IMR-90 (cell line): ENCODE data around the gene TMEM263. TPM values are rescaled to one million over a fixed set of nuclear protein-coding genes. Genes with fewer than 3 reads are reported as not detected.

Source experiments
- ATAC-seq: fragments of 200-7000 bp; cut with Tn5 transposase; 2 replicates; pipeline ENCODE4 v1.9.1; 2020; ENCODE audit warnings: low read depth, mild to moderate bottlenecking, moderate library complexity
- BruUV-seq: library from RNA; stranded (reverse); fragments of 400-500 nt; replicated peaks from 2 replicates; lab custom pipeline; 2021; lab: Mats Ljungman, UMichigan
- CTCF ChIA-PET: fragments of 300-600 bp; formaldehyde crosslinking; extraction: SDS; loops from one replicate; lab custom pipeline; 2021; ENCODE audit warnings: antibody characterized with exemption; lab: Yijun Ruan, JAX
- POLR2A ChIA-PET: fragments of 300-600 bp; sonication (Branson Sonifier 250); formaldehyde crosslinking; loops from one replicate; lab custom pipeline; 2022; ENCODE audit warnings: antibody characterized with exemption; ENCODE audit not compliant: unreplicated experiment; lab: Charles Lee
- DNase-seq: peaks from one replicate; pipeline ENCODE4 v3.0.0; 2013
- H2AFZ ChIP-seq: replicated peaks from 2 replicates; pipeline ENCODE3; 2013; ENCODE audit warnings: low read length, mild to moderate bottlenecking; ENCODE audit not compliant: poor library complexity
- H2AK5ac ChIP-seq: 2 replicates; pipeline ENCODE4 v1.6.1; 2013; ENCODE audit warnings: low read depth, low read length, inconsistent platforms
- H2AK9ac ChIP-seq: replicated peaks from 2 replicates; pipeline ENCODE3; 2013; ENCODE audit warnings: mild to moderate bottlenecking, low read depth, low read length, moderate library complexity; ENCODE audit not compliant: poor library complexity
- H2BK120ac ChIP-seq: 2 replicates; pipeline ENCODE4 v1.6.1; 2013; ENCODE audit warnings: low read depth, low read length, inconsistent platforms
- H2BK15ac ChIP-seq: 3 replicates; pipeline ENCODE4 v1.6.1; 2013; ENCODE audit warnings: low read depth, low read length, inconsistent platforms
- H2BK20ac ChIP-seq: 2 replicates; pipeline ENCODE4 v1.6.1; 2013; ENCODE audit warnings: low read depth, mild to moderate bottlenecking, inconsistent platforms, low read length, moderate library complexity
- H2BK5ac ChIP-seq: 2 replicates; pipeline ENCODE4 v1.6.1; 2013; ENCODE audit warnings: mild to moderate bottlenecking, low read depth, low read length, inconsistent platforms; ENCODE audit not compliant: poor library complexity, severe bottlenecking
- H3K14ac ChIP-seq: replicated peaks from 2 replicates; pipeline ENCODE4 v1.6.1; 2013; ENCODE audit warnings: low read depth, low read length, inconsistent platforms
- H3K18ac ChIP-seq: 2 replicates; pipeline ENCODE4 v1.6.1; 2013; ENCODE audit warnings: low read depth, low read length, control low read depth
- H3K23ac ChIP-seq: 2 replicates; pipeline ENCODE4 v1.6.1; 2013; ENCODE audit warnings: low read depth, low read length, inconsistent platforms
- H3K27ac ChIP-seq: 2 replicates; pipeline ENCODE4 v1.5.1; 2013; ENCODE audit warnings: mild to moderate bottlenecking, control low read depth, low read length; ENCODE audit not compliant: insufficient read depth
- H3K27me3 ChIP-seq: 2 replicates; pipeline ENCODE4 v1.6.1; 2013; ENCODE audit warnings: low read length; ENCODE audit not compliant: control insufficient read depth, insufficient read depth
- H3K36me3 ChIP-seq: 2 replicates; pipeline ENCODE4 v1.6.1; 2013; ENCODE audit warnings: low read length, mixed read lengths; ENCODE audit not compliant: control insufficient read depth, insufficient read depth
- H3K4ac ChIP-seq: 2 replicates; pipeline ENCODE4 v1.6.1; 2013; ENCODE audit warnings: low read depth, low read length, inconsistent platforms
- H3K4me1 ChIP-seq: 2 replicates; pipeline ENCODE4 v1.6.1; 2013; ENCODE audit warnings: low read length, mixed read lengths; ENCODE audit not compliant: control insufficient read depth, insufficient read depth
- H3K4me2 ChIP-seq: 2 replicates; pipeline ENCODE4 v1.6.1; 2013; ENCODE audit warnings: low read depth, mild to moderate bottlenecking, control low read depth, low read length, moderate library complexity
- H3K4me3 ChIP-seq: 2 replicates; pipeline ENCODE4 v1.5.1; 2013; ENCODE audit warnings: low read depth, mild to moderate bottlenecking, control low read depth, low read length, moderate library complexity; ENCODE audit not compliant: insufficient read depth
- H3K56ac ChIP-seq: 2 replicates; pipeline ENCODE4 v1.6.1; 2013; ENCODE audit warnings: low read length, inconsistent platforms; ENCODE audit not compliant: insufficient read depth; ENCODE audit errors: extremely low read depth
- H3K79me1 ChIP-seq, 2 experiments: 2 replicates each; pipeline ENCODE4 v1.6.1; 2013; ENCODE audit warnings: low read length in 2 of 2, inconsistent platforms in 1 of 2, low read depth in 1 of 2
- H3K9ac ChIP-seq: 2 replicates; pipeline ENCODE4 v1.6.1; 2013; ENCODE audit warnings: low read depth, low read length, control low read depth
- H3K9me1 ChIP-seq: 2 replicates; pipeline ENCODE4 v1.6.1; 2013; ENCODE audit warnings: low read length, inconsistent platforms; ENCODE audit not compliant: insufficient read depth
- H3K9me3 ChIP-seq: 2 replicates; pipeline ENCODE4 v1.6.1; 2013; ENCODE audit warnings: low read length; ENCODE audit not compliant: control insufficient read depth, insufficient read depth
- H4K20me1 ChIP-seq: 2 replicates; pipeline ENCODE4 v1.6.1; 2013; ENCODE audit warnings: low read length, inconsistent platforms; ENCODE audit not compliant: insufficient read depth
- H4K5ac ChIP-seq: 2 replicates; pipeline ENCODE4 v1.6.1; 2013; ENCODE audit warnings: mild to moderate bottlenecking, low read depth, low read length, control low read depth
- H4K8ac ChIP-seq, 2 experiments: 2 replicates each; pipeline ENCODE4 v1.6.1; 2013; ENCODE audit warnings: low read depth in 2 of 2, low read length in 2 of 2, control low read depth in 1 of 2, inconsistent platforms in 1 of 2
- H4K91ac ChIP-seq: 2 replicates; pipeline ENCODE4 v1.6.1; 2013; ENCODE audit warnings: low read depth, low read length, inconsistent platforms; ENCODE audit not compliant: insufficient read depth
- BHLHE40 ChIP-seq: fragments of 150-350 bp; IDR thresholded peaks from 2 replicates; pipeline ENCODE4 v1.6.1; 2016; ENCODE audit warnings: mild to moderate bottlenecking, low read depth, low read length
- CEBPB ChIP-seq: IDR thresholded peaks from 2 replicates; pipeline ENCODE4 v1.6.1; 2012; ENCODE audit warnings: low read depth, low read length, improper control_type of control experiment
- CHD1 ChIP-seq: IDR thresholded peaks from 2 replicates; pipeline ENCODE4 v1.6.1; 2012; ENCODE audit warnings: low read depth, low read length, improper control_type of control experiment
- FOS ChIP-seq: fragments of 150-350 bp; IDR thresholded peaks from 2 replicates; pipeline ENCODE4 v1.6.1; 2016; ENCODE audit warnings: low read depth, low read length
- MAZ ChIP-seq: IDR thresholded peaks from 2 replicates; pipeline ENCODE4 v1.6.1; 2012; ENCODE audit warnings: low read depth, mild to moderate bottlenecking, low read length, improper control_type of control experiment, moderate library complexity, borderline replicate concordance
- MXI1 ChIP-seq: IDR thresholded peaks from 2 replicates; pipeline ENCODE4 v1.6.1; 2012; ENCODE audit warnings: low read depth, mild to moderate bottlenecking, low read length, moderate library complexity, borderline replicate concordance
- NFE2L2 ChIP-seq: fragments of 150-350 bp; IDR thresholded peaks from 2 replicates; pipeline ENCODE4 v1.6.1; 2016; ENCODE audit warnings: low read depth, mild to moderate bottlenecking, low read length
- POLR2A ChIP-seq: IDR thresholded peaks from 2 replicates; pipeline ENCODE4 v1.6.1; 2012; ENCODE audit warnings: mild to moderate bottlenecking, low read depth, low read length
- RCOR1 ChIP-seq: IDR thresholded peaks from 2 replicates; pipeline ENCODE4 v1.6.1; 2012; ENCODE audit warnings: mild to moderate bottlenecking, low read length, improper control_type of control experiment; ENCODE audit not compliant: insufficient replicate concordance
- RFX5 ChIP-seq: IDR thresholded peaks from 2 replicates; pipeline ENCODE4 v1.8.0; 2012; ENCODE audit warnings: low read depth, mild to moderate bottlenecking, low read length, moderate library complexity
- WGBS, 2 experiments: methylation state at CpG; one replicate each; pipeline versions ENCODE4 v1.1.5 to v1.1.7; 2013; ENCODE audit warnings: missing lambda C conversion rate in 2 of 2; ENCODE audit not compliant: insufficient read length in 1 of 2; ENCODE audit errors: extremely low coverage in 2 of 2; 5-methylcytosine and 5-hydroxymethylcytosine counted together
- dilution Hi-C: fragments of 300-500 bp; cut with HindIII; formaldehyde crosslinking; loops from one replicate; pipeline ENCODE4 v1.14.3; 2018; ENCODE audit warnings: low sequenced_read_pairs; ENCODE audit not compliant: unreplicated experiment
- in situ Hi-C: fragments of 300-500 bp; cut with MboI; formaldehyde crosslinking; loops from 3 replicates; pipeline ENCODE4 v1.14.3; 2019; ENCODE audit warnings: low sequenced_read_pairs, inconsistent platforms, mixed read lengths
- intact Hi-C: fragments of 100-400 bp; cut with micrococcal nuclease; formaldehyde crosslinking; loops from 2 replicates; pipeline ENCODE4 v1.10.0; 2022
- polyA plus RNA-seq, 3 experiments: library from polyadenylated mRNA; depleted of rRNA; stranded (reverse); fragments of >200 nt; gene quantifications; 2 replicates each; pipeline ENCODE4 v1.2.3, GENCODE V29; 2012; ENCODE audit warnings: low replicate concordance in 1 of 3
- total RNA-seq: library from RNA; depleted of rRNA; stranded (reverse); fragments of >200 nt; gene quantifications from 2 replicates; pipeline ENCODE4 v1.2.3, GENCODE V29; 2012
- TF ChIP-seq, protein P1 (sequence below): fragments of 150-350 bp; IDR thresholded peaks from 2 replicates; pipeline ENCODE4 v1.6.1; 2017; ENCODE audit warnings: mild to moderate bottlenecking, antibody characterized with exemption, low read length, low read depth
- TF ChIP-seq, protein P2 (sequence below): fragments of 150-350 bp; IDR thresholded peaks from 2 replicates; pipeline ENCODE4 v1.6.1; 2016; ENCODE audit warnings: low read depth, mild to moderate bottlenecking, low read length, moderate library complexity, borderline replicate concordance

The TMEM263 gene
- total and polyA plus RNA-seq, 2 of the 4 experiments (the other 2 are of a cell fraction): 47.9 to 99.7 TPM

DNA sequence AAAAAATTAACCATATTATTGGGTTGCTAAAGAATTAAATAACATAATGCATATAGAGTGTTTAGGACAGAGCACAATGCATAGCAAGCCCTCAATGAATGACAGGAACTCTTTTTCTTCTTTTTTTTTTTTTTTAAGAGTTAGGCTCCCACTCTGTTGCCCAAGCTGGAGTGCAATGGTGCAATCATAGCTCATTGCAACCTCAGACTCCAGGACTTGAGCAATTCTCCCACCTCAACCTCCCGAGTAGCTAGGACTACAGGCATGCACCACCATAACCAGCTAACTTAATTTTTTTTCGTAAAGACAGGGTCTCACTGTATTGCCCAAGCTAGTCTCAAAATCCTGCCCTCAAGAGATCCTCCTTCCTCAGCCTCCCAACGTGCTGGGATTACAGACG is 51.7 kb downstream of the TMEM263 start:
- no peak for ATAC-seq
- dilution Hi-C loops: no loop called here

More for the DNA sequence above, 51.7 kb downstream of the TMEM263 start:
- in situ Hi-C loops (no loop called here), intact Hi-C loops (no loop called here)
- H4K8ac ChIP-seq: no peak overlapping the region
- CTCF ChIA-PET: no interaction called here
- H3K27ac ChIP-seq: no peak overlapping the region
- no peaks in the 10 kb centered on the region for H3K4me1 ChIP-seq
- H2BK5ac ChIP-seq: no peak overlapping the region
- H3K79me1 ChIP-seq: peaks cover 0 to 2% of the 10 kb centered on the region in 2 experiments; a peak in 2 of 4 replicates
- no peak overlapping the region for H3K56ac ChIP-seq
- H2AK9ac ChIP-seq: no peak overlapping the region
- no peak overlapping the region for H2BK20ac ChIP-seq
- H3K4ac ChIP-seq: no peak overlapping the region
- DNase-seq: no peak
- H3K9ac ChIP-seq: no peak overlapping the region
- H3K14ac ChIP-seq: no peak overlapping the region
- H3K4me2 ChIP-seq: no peak overlapping the region
- no peaks in the 10 kb centered on the region for H4K20me1 ChIP-seq
- H3K36me3 ChIP-seq: no peaks in the 10 kb centered on the region
- WGBS, 2 experiments: 100% methylated on average over 1 of the region's 4 CpGs; no CpG with 5 or more reads in 1 of the 2 experiments
- no peaks in the 10 kb centered on the region for H3K27me3 ChIP-seq
- no peak overlapping the region for H3K18ac ChIP-seq
- H2AFZ ChIP-seq: no peak overlapping the region
- H4K5ac ChIP-seq: no peak overlapping the region
- no peak overlapping the region for H4K91ac ChIP-seq
- no peaks in the 10 kb centered on the region for H3K9me1 ChIP-seq
- no peak overlapping the region for H3K23ac ChIP-seq
- no peak overlapping the region for H2BK15ac ChIP-seq
- H3K4me3 ChIP-seq: no peak overlapping the region
- no peaks in the 10 kb centered on the region for H3K9me3 ChIP-seq
- no peak overlapping the region for H2BK120ac ChIP-seq
- POLR2A ChIA-PET: no interaction called here
- BruUV-seq: no TSS peak
- H2AK5ac ChIP-seq: no peak overlapping the region
- TF ChIP-seq BHLHE40: no peak
- TF ChIP-seq RCOR1: no peak
- TF ChIP-seq MAZ: no peak
- no peak for TF ChIP-seq CEBPB
- no peak for TF ChIP-seq CHD1
- TF ChIP-seq, protein P1, sequence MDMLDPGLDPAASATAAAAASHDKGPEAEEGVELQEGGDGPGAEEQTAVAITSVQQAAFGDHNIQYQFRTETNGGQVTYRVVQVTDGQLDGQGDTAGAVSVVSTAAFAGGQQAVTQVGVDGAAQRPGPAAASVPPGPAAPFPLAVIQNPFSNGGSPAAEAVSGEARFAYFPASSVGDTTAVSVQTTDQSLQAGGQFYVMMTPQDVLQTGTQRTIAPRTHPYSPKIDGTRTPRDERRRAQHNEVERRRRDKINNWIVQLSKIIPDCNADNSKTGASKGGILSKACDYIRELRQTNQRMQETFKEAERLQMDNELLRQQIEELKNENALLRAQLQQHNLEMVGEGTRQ: no peak
- no peak for TF ChIP-seq NFE2L2
- TF ChIP-seq MXI1: no peak
- TF ChIP-seq, protein P2, sequence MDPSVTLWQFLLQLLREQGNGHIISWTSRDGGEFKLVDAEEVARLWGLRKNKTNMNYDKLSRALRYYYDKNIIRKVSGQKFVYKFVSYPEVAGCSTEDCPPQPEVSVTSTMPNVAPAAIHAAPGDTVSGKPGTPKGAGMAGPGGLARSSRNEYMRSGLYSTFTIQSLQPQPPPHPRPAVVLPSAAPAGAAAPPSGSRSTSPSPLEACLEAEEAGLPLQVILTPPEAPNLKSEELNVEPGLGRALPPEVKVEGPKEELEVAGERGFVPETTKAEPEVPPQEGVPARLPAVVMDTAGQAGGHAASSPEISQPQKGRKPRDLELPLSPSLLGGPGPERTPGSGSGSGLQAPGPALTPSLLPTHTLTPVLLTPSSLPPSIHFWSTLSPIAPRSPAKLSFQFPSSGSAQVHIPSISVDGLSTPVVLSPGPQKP: no peak
- TF ChIP-seq POLR2A: no peak
- no peak for TF ChIP-seq FOS
- TF ChIP-seq RFX5: no peak
